SK-N-SH (cell line): Measurements from ENCODE around the gene CHCHD6. TPM values are rescaled to one million over a fixed set of nuclear protein-coding genes. Genes with fewer than 3 reads are reported as not detected.

Experiments used
- CTCF ChIA-PET: fragments of 300-600, 350-600 bp; formaldehyde crosslinking; extraction: SDS; loops from one replicate; lab custom pipeline; 2021; lab: Yijun Ruan, JAX
- POLR2A ChIA-PET: fragments of 350-600 bp; sonication (Branson Sonifier 250); formaldehyde crosslinking; extraction: SDS; loops from one replicate; lab custom pipeline; 2020; ENCODE audit warnings: antibody characterized with exemption, inconsistent platforms; lab: Yijun Ruan, JAX
- DNase-seq: peaks from one replicate; pipeline ENCODE4 v3.0.0; 2012
- H2AFZ ChIP-seq: fragments of 200-600 bp; sonication (generic); 2 replicates; pipeline ENCODE4 v1.8.1; 2016; ENCODE audit warnings: antibody characterized with exemption, mild to moderate bottlenecking, low read depth
- H3F3A ChIP-seq: fragments of 200-600 bp; sonication (generic); replicated peaks from 2 replicates; pipeline ENCODE3; 2016; ENCODE audit warnings: antibody characterized with exemption, mild to moderate bottlenecking; ENCODE audit not compliant: insufficient read depth
- H3K27ac ChIP-seq, 2 experiments: fragments of 200-500 bp in 1 of 2; fragments of 200-600 bp in 1 of 2; sonication (Bioruptor generic) in 1 of 2; sonication (generic), shearing (Covaris generic) in 1 of 2; 2 replicates each; pipeline versions ENCODE4 v1.5.1 to v1.6.1; 2014 to 2016; ENCODE audit warnings: low read depth in 2 of 2, inconsistent platforms in 1 of 2, low read length in 1 of 2, mild to moderate bottlenecking in 1 of 2, mixed read lengths in 1 of 2
- H3K27me3 ChIP-seq: fragments of 200-600 bp; sonication (generic), shearing (Covaris generic); 2 replicates; pipeline ENCODE4 v1.6.1; 2016; ENCODE audit warnings: mixed run types; ENCODE audit not compliant: insufficient read depth
- H3K36me3 ChIP-seq, 2 experiments: fragments of 200-500 bp in 1 of 2; fragments of 200-600 bp in 1 of 2; sonication (Bioruptor generic) in 1 of 2; sonication (generic) in 1 of 2; replicated peaks in 1 of 2; 2 replicates each; pipeline versions ENCODE3 to v1.5.1; 2014 to 2016; ENCODE audit warnings: low read length in 1 of 2, mild to moderate bottlenecking in 1 of 2; ENCODE audit not compliant: insufficient read depth in 2 of 2, control insufficient read depth in 1 of 2
- H3K4me1 ChIP-seq, 2 experiments: fragments of 200-500 bp in 1 of 2; fragments of 200-600 bp in 1 of 2; sonication (Bioruptor generic) in 1 of 2; sonication (generic), shearing (Covaris generic) in 1 of 2; 2 replicates each; pipeline versions ENCODE4 v1.5.1 to v1.6.1; 2014 to 2016; ENCODE audit warnings: low read depth in 1 of 2, low read length in 1 of 2, mixed run types in 1 of 2; ENCODE audit not compliant: insufficient read depth in 2 of 2, control insufficient read depth in 1 of 2
- H3K4me2 ChIP-seq: fragments of 200-600 bp; sonication (generic), shearing (Covaris generic); 2 replicates; pipeline ENCODE4 v1.6.1; 2017; ENCODE audit warnings: mixed run types
- H3K4me3 ChIP-seq, 2 experiments: fragments of 200-500 bp in 1 of 2; fragments of 200-600 bp in 1 of 2; sonication (Bioruptor generic) in 1 of 2; sonication (generic), shearing (Covaris generic) in 1 of 2; 2 replicates each; pipeline versions ENCODE4 v1.5.1 to v1.8.1; 2014 to 2016; ENCODE audit warnings: low read depth in 2 of 2, inconsistent platforms in 1 of 2, low read length in 1 of 2, mild to moderate bottlenecking in 1 of 2, mixed read lengths in 1 of 2, moderate library complexity in 1 of 2
- H3K79me2 ChIP-seq: fragments of 200-600 bp; sonication (generic); 2 replicates; pipeline ENCODE4 v1.8.1; 2017; ENCODE audit warnings: mild to moderate bottlenecking; ENCODE audit not compliant: insufficient read depth
- H3K9ac ChIP-seq: fragments of 200-600 bp; sonication (generic); 2 replicates; pipeline ENCODE4 v1.6.1; 2017; ENCODE audit warnings: mixed run types
- H3K9me2 ChIP-seq: fragments of 200-600 bp; sonication (generic); 2 replicates; pipeline ENCODE4 v1.6.1; 2017; ENCODE audit warnings: mixed run types
- H3K9me3 ChIP-seq: fragments of 200-600 bp; sonication (generic); 2 replicates; pipeline ENCODE4 v1.6.1; 2017; ENCODE audit warnings: mixed run types, mild to moderate bottlenecking, moderate library complexity
- H4K20me1 ChIP-seq: fragments of 200-600 bp; sonication (generic); 2 replicates; pipeline ENCODE4 v1.6.1; 2017; ENCODE audit warnings: mild to moderate bottlenecking, mixed run types; ENCODE audit not compliant: insufficient read depth
- CHD2 ChIP-seq: fragments of 150-350 bp; IDR thresholded peaks from 2 replicates; pipeline ENCODE4 v1.6.1; 2018; ENCODE audit warnings: low read length; ENCODE audit not compliant: partially characterized antibody
- JUND ChIP-seq: IDR thresholded peaks from 2 replicates; pipeline ENCODE4 v1.4.0; 2012
- NRF1 ChIP-seq: IDR thresholded peaks from 2 replicates; pipeline ENCODE4 v1.6.1; 2012; ENCODE audit warnings: low read depth, mild to moderate bottlenecking, low read length
- POLR2AphosphoS5 ChIP-seq: IDR thresholded peaks from 2 replicates; pipeline ENCODE4 v1.6.1; 2012; ENCODE audit warnings: low read depth, low read length
- RAD21 ChIP-seq: IDR thresholded peaks from 2 replicates; pipeline ENCODE4 v1.6.1; 2012; ENCODE audit warnings: mild to moderate bottlenecking, low read length
- RCOR1 ChIP-seq: fragments of 150-350 bp; IDR thresholded peaks from 2 replicates; pipeline ENCODE4 v1.6.1; 2017; ENCODE audit warnings: antibody characterized with exemption, low read length
- RXRA ChIP-seq: IDR thresholded peaks from 2 replicates; pipeline ENCODE4 v1.4.0; 2012; ENCODE audit warnings: low read depth, mild to moderate bottlenecking, borderline replicate concordance
- SMC3 ChIP-seq: IDR thresholded peaks from 2 replicates; pipeline ENCODE4 v1.6.1; 2012; ENCODE audit warnings: low read depth, low read length, improper control_type of control experiment
- TEAD4 ChIP-seq: IDR thresholded peaks from 2 replicates; pipeline ENCODE4 v1.4.0; 2012; ENCODE audit warnings: mild to moderate bottlenecking, borderline replicate concordance; ENCODE audit not compliant: insufficient read depth
- WGBS: methylation state at CpG from one replicate; pipeline ENCODE4 v1.1.6; 2017; ENCODE audit warnings: low lambda C conversion rate; 5-methylcytosine and 5-hydroxymethylcytosine counted together
- polyA plus RNA-seq, 3 experiments: library from polyadenylated mRNA; depleted of rRNA; stranded (reverse); fragments of >200 nt; gene quantifications; 2 replicates each; pipeline ENCODE4 v1.2.3, GENCODE V29; 2012
- TF ChIP-seq, protein P1 (sequence below): fragments of 200-600 bp; sonication (generic); IDR thresholded peaks from 2 replicates; pipeline ENCODE4 v1.6.1; 2017; ENCODE audit warnings: antibody characterized with exemption, mild to moderate bottlenecking, moderate library complexity
- TF ChIP-seq, protein P2 (sequence below): IDR thresholded peaks from 2 replicates; pipeline ENCODE4 v1.4.0; 2012; ENCODE audit warnings: low read depth, borderline replicate concordance
- TF ChIP-seq, protein P3 (sequence below): IDR thresholded peaks from 2 replicates; pipeline ENCODE4; 2012

The CHCHD6 gene
- polyA plus RNA-seq, 1 of the 3 experiments (the other 2 are of a cell fraction), result 42.5 TPM

DNA sequence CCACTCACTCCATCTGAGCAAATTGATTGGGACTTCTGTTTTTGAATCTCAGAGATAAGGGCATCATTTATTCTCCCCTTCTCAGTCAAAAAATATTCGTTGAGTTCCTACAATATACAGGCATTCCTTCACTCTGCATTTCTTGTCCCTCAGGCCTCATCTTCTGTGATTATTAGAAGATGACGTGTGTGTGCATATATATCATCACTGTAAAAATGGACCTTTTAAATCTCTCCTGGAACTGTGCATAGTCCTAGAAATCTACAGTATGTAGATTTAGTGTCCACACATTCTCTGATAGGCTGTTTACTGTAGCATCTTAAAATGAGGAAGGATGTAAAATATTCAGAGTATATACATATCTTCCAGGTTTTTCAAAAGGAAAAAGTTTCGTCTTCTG is 235.7 kb downstream of the CHCHD6 start:
- no peak overlapping the region for H2AFZ ChIP-seq
- TF ChIP-seq NRF1, result no peak
- H3K4me3 ChIP-seq, result no peak overlapping the region
- H3K9ac ChIP-seq, result no peak overlapping the region
- peaks cover 0 to 3% of the 10 kb centered on the region in 2 experiments for H3K36me3 ChIP-seq
- 94% methylated on average over 3 of the region's 3 CpGs for WGBS
- H3K27ac ChIP-seq, result peak overlapping the region in 1 of 2 experiments; percentile 27; a peak in 1 of 4 replicates
- no peaks in the 10 kb centered on the region for H3F3A ChIP-seq
- ChIA-PET POLR2A (no interaction called here), CTCF (interaction anchor here (1.2 to 4.6 kb wide), 5 partner anchors 16 to 260 kb away, joined by 4 to 20 read pairs (median 12); partner anchors contain the start of gene PLXNA1)
- peaks cover 32 to 45% of the 10 kb centered on the region in 2 experiments for H3K4me1 ChIP-seq
- no peaks in the 10 kb centered on the region for H3K9me3 ChIP-seq
- H3K79me2 ChIP-seq, result no peaks in the 10 kb centered on the region
- no peaks in the 10 kb centered on the region for H3K27me3 ChIP-seq
- no peaks in the 10 kb centered on the region for H4K20me1 ChIP-seq
- no peak for DNase-seq
- peak overlapping the region; percentile 12 for H3K4me2 ChIP-seq
- H3K9me2 ChIP-seq, result no peaks in the 10 kb centered on the region

DNA sequence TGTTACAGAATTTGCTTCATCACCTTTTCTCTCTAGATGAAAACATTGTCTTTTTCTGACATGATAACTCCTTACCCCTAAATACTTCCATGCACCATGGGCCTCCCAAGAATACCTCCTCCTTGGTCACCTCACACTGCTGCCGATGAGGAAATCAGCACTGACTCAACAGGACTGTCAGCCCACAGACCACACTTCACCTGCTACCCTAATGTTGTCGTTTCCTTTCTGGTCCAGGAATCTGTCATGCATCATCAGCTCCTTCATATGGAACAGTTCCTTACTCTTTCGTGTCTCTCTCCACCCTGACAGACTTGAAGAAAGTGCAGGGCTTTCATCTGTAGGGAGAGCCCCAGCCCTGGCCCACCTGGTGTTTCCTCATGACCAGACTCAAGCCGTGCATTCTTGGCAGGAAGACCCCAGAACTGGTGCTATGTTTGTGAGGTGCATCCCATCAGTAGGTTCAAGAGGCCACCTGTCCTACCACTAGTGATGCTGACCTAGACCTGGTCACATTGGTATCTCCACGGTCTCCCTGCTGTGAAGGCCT is 237.8 kb downstream of the CHCHD6 start:
- WGBS, result 96% methylated on average over 5 of the region's 5 CpGs
- TF ChIP-seq JUND (no peak), POLR2AphosphoS5 (no peak), RCOR1 (no peak), SMC3 (no peak), RXRA (no peak), RAD21 (no peak), TEAD4 (no peak), CHD2 (no peak)
- TF ChIP-seq, protein P1, sequence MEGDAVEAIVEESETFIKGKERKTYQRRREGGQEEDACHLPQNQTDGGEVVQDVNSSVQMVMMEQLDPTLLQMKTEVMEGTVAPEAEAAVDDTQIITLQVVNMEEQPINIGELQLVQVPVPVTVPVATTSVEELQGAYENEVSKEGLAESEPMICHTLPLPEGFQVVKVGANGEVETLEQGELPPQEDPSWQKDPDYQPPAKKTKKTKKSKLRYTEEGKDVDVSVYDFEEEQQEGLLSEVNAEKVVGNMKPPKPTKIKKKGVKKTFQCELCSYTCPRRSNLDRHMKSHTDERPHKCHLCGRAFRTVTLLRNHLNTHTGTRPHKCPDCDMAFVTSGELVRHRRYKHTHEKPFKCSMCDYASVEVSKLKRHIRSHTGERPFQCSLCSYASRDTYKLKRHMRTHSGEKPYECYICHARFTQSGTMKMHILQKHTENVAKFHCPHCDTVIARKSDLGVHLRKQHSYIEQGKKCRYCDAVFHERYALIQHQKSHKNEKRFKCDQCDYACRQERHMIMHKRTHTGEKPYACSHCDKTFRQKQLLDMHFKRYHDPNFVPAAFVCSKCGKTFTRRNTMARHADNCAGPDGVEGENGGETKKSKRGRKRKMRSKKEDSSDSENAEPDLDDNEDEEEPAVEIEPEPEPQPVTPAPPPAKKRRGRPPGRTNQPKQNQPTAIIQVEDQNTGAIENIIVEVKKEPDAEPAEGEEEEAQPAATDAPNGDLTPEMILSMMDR, result no peak
- TF ChIP-seq, protein P2, sequence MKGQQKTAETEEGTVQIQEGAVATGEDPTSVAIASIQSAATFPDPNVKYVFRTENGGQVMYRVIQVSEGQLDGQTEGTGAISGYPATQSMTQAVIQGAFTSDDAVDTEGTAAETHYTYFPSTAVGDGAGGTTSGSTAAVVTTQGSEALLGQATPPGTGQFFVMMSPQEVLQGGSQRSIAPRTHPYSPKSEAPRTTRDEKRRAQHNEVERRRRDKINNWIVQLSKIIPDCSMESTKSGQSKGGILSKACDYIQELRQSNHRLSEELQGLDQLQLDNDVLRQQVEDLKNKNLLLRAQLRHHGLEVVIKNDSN, result no peak
- TF ChIP-seq, protein P3, sequence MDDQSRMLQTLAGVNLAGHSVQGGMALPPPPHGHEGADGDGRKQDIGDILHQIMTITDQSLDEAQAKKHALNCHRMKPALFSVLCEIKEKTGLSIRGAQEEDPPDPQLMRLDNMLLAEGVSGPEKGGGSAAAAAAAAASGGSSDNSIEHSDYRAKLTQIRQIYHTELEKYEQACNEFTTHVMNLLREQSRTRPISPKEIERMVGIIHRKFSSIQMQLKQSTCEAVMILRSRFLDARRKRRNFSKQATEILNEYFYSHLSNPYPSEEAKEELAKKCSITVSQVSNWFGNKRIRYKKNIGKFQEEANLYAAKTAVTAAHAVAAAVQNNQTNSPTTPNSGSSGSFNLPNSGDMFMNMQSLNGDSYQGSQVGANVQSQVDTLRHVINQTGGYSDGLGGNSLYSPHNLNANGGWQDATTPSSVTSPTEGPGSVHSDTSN, result no peak
- TF ChIP-seq, all 33 proteins: peak for 0
- peaks cover 0 to 3% of the 10 kb centered on the region in 2 experiments for H3K36me3 ChIP-seq
- peaks cover 27 to 50% of the 10 kb centered on the region in 2 experiments for H3K4me1 ChIP-seq
- ChIA-PET POLR2A (interaction anchor here (0.7 kb wide), 1 partner anchor 19 kb away, joined by 3 read pairs; no protein-coding TSS in a partner anchor), CTCF (no interaction called here)
- H3F3A ChIP-seq, result no peaks in the 10 kb centered on the region
- no peak for DNase-seq
- H3K9me3 ChIP-seq, result no peaks in the 10 kb centered on the region
- H4K20me1 ChIP-seq, result no peaks in the 10 kb centered on the region
- no peak overlapping the region for H3K4me2 ChIP-seq
- H3K27me3 ChIP-seq, result no peaks in the 10 kb centered on the region
- no peak overlapping the region for H3K4me3 ChIP-seq
- H3K9ac ChIP-seq, result no peak overlapping the region
- H3K9me2 ChIP-seq, result no peaks in the 10 kb centered on the region
- no peak overlapping the region for H3K27ac ChIP-seq
- H2AFZ ChIP-seq, result no peak overlapping the region
- no peaks in the 10 kb centered on the region for H3K79me2 ChIP-seq
